CD4-positive, alpha-beta T cell (primary cell): ENCODE results near the gene PPP2R2C. TPM values are rescaled to one million over a fixed set of nuclear protein-coding genes. Genes with fewer than 3 reads are reported as not detected.

Source experiments
- ATAC-seq: fragments of 200-7000 bp; cut with Tn5 transposase; one replicate; pipeline ENCODE4 v1.10.0; 2022; ENCODE audit warnings: mild to moderate bottlenecking; ENCODE audit not compliant: poor library complexity
- CTCF ChIA-PET: fragments of 350-600 bp; sonication (Branson Sonifier 250); formaldehyde crosslinking; loops from one replicate; lab custom pipeline; 2021; ENCODE audit warnings: antibody characterized with exemption, inconsistent platforms; lab: Charles Lee
- POLR2A ChIA-PET: fragments of 350-600 bp; sonication (Branson Sonifier 250); formaldehyde crosslinking; loops from one replicate; lab custom pipeline; 2021; ENCODE audit warnings: antibody characterized with exemption, inconsistent platforms; lab: Charles Lee
- DNase-seq, 14 experiments: peaks; one replicate each; pipeline ENCODE4 v3.0.0-alpha.2; 2013 to 2020; ENCODE audit warnings: mixed read lengths in 2 of 14
- H3K27ac ChIP-seq, 2 donors: one replicate each; pipeline versions ENCODE4 v1.5.1 to v1.7.0; 2013; ENCODE audit warnings: low read length in 2 of 2, low read depth in 1 of 2, mild to moderate bottlenecking in 1 of 2
- H3K27me3 ChIP-seq, 2 experiments: 1 replicate in 1 of 2; 2 replicates in 1 of 2; pipeline versions ENCODE4 v1.6.1 to v1.7.0; 2013; ENCODE audit warnings: low read length in 2 of 2, control low read depth in 1 of 2, mild to moderate bottlenecking in 1 of 2, moderate library complexity in 1 of 2; ENCODE audit not compliant: insufficient read depth in 2 of 2, control insufficient read depth in 1 of 2
- H3K36me3 ChIP-seq: one replicate; pipeline ENCODE4 v1.6.1; 2013; ENCODE audit warnings: low read length, control low read depth; ENCODE audit not compliant: insufficient read depth
- H3K4me1 ChIP-seq: one replicate; pipeline ENCODE4 v1.6.1; 2013; ENCODE audit warnings: low read length, control low read depth; ENCODE audit not compliant: insufficient read depth
- H3K4me3 ChIP-seq: one replicate; pipeline ENCODE4 v1.5.1; 2013; ENCODE audit warnings: mild to moderate bottlenecking, low read length, moderate library complexity
- H3K9me3 ChIP-seq, 2 experiments: 1 replicate in 1 of 2; 2 replicates in 1 of 2; pipeline versions ENCODE4 v1.6.1 to v1.7.0; 2013; ENCODE audit warnings: low read length in 2 of 2, mild to moderate bottlenecking in 2 of 2, control low read depth in 1 of 2, moderate library complexity in 1 of 2; ENCODE audit not compliant: control insufficient read depth in 1 of 2, insufficient read depth in 1 of 2
- H3K27ac Mint-ChIP-seq: one replicate; pipeline ENCODE4 v1.8.0; 2020; ENCODE audit warnings: mixed read lengths
- H3K27me3 Mint-ChIP-seq: one replicate; pipeline ENCODE4 v1.8.0; 2021; ENCODE audit warnings: mixed read lengths
- H3K36me3 Mint-ChIP-seq: one replicate; pipeline ENCODE4 v1.8.0; 2021; ENCODE audit warnings: low read depth, mixed read lengths
- H3K4me1 Mint-ChIP-seq: one replicate; pipeline ENCODE4 v1.8.0; 2021; ENCODE audit warnings: low read depth, mixed read lengths
- H3K4me3 Mint-ChIP-seq: one replicate; pipeline ENCODE4 v1.8.0; 2020; ENCODE audit warnings: mild to moderate bottlenecking, mixed read lengths
- H3K9me3 Mint-ChIP-seq: one replicate; pipeline ENCODE4 v1.8.0; 2020; ENCODE audit warnings: mixed read lengths
- CTCF ChIP-seq: fragments of 200-600 bp; IDR thresholded peaks from one replicate; pipeline ENCODE4 v1.8.0; 2022; ENCODE audit warnings: antibody characterized with exemption, mild to moderate bottlenecking
- intact Hi-C, 2 experiments: fragments of 100-400 bp; cut with DNase I in 1 of 2; cut with micrococcal nuclease in 1 of 2; formaldehyde crosslinking; loops; one replicate each; pipeline versions ENCODE4 v1.15.1 to v1.9.0; 2023 to 2025; cut with DNase I, micrococcal nuclease
- total RNA-seq, 174 experiments: library from RNA in 2 of 174; stranded (reverse) in 2 of 174; gene quantifications; one replicate each; pipeline ENCODE4 v1.2.3 and lab custom pipeline; 2021 to 2026

PPP2R2C gene
- total RNA-seq, 2 experiments from 2014 or later = not detected

- Histone ChIP-seq H3K27me3 (no peaks in the 10 kb centered on the region), H3K4me3 (no peak overlapping the region), H3K27ac (no peak overlapping the region), H3K9me3 (no peaks in the 10 kb centered on the region), H3K4me1 (no peaks in the 10 kb centered on the region), H3K36me3 (no peaks in the 10 kb centered on the region)
- intact Hi-C loops = loop anchor here in 1 of 2 experiments (10.0 kb wide), 1 partner anchor 176 kb away; no protein-coding TSS in a partner anchor
- H3K4me1 Mint-ChIP-seq = no peaks in the 10 kb centered on the region
- TF ChIP-seq CTCF = no peak
- no peak overlapping the region for H3K27ac Mint-ChIP-seq
- ChIA-PET CTCF (no interaction called here), POLR2A (no interaction called here)
- ATAC-seq = no peak
- H3K36me3 Mint-ChIP-seq = no peaks in the 10 kb centered on the region
- peaks cover 13% of the 10 kb centered on the region for H3K27me3 Mint-ChIP-seq
- no peak for DNase-seq
- H3K9me3 Mint-ChIP-seq = no peaks in the 10 kb centered on the region
- no peak overlapping the region for H3K4me3 Mint-ChIP-seq
Observed at GRCh38 chr4:6369035-6369434, 103.4 kb downstream of the PPP2R2C start.

GRCh38 chr4:6368601-6369000, 103.8 kb downstream of the PPP2R2C start:
- ATAC-seq = no peak
- no peak overlapping the region for H3K27ac Mint-ChIP-seq
- Histone ChIP-seq H3K4me3 (no peak overlapping the region), H3K36me3 (no peaks in the 10 kb centered on the region), H3K4me1 (no peaks in the 10 kb centered on the region), H3K27ac (no peak overlapping the region), H3K27me3 (no peaks in the 10 kb centered on the region), H3K9me3 (no peaks in the 10 kb centered on the region)
- ChIA-PET CTCF (no interaction called here), POLR2A (no interaction called here)
- H3K27me3 Mint-ChIP-seq = peaks cover 13% of the 10 kb centered on the region
- no peaks in the 10 kb centered on the region for H3K4me1 Mint-ChIP-seq
- H3K9me3 Mint-ChIP-seq = no peaks in the 10 kb centered on the region
- no peak for TF ChIP-seq CTCF
- DNase-seq = no peak
- no peak overlapping the region for H3K4me3 Mint-ChIP-seq
- intact Hi-C loops = loop anchor here in 1 of 2 experiments (10.0 kb wide), 1 partner anchor 176 kb away; no protein-coding TSS in a partner anchor
- no peaks in the 10 kb centered on the region for H3K36me3 Mint-ChIP-seq

GRCh38 chr4:6368096-6368495, 104.3 kb downstream of the PPP2R2C start:
- Mint-ChIP-seq H3K4me1 (no peaks in the 10 kb centered on the region), H3K27me3 (peaks cover 13% of the 10 kb centered on the region), H3K4me3 (no peak overlapping the region), H3K9me3 (no peaks in the 10 kb centered on the region), H3K27ac (no peak overlapping the region), H3K36me3 (no peaks in the 10 kb centered on the region)
- intact Hi-C loops = loop anchor here in 1 of 2 experiments (10.0 kb wide), 1 partner anchor 177 kb away; no protein-coding TSS in a partner anchor
- H3K9me3 ChIP-seq = peaks cover 0 to 3% of the 10 kb centered on the region in 2 experiments
- no peaks in the 10 kb centered on the region for H3K27me3 ChIP-seq
- H3K36me3 ChIP-seq = no peaks in the 10 kb centered on the region
- H3K4me1 ChIP-seq = no peaks in the 10 kb centered on the region
- ATAC-seq (no peak), DNase-seq (no peak)
- no peak for TF ChIP-seq CTCF
- ChIA-PET POLR2A (no interaction called here), CTCF (no interaction called here)
- H3K27ac ChIP-seq = no peak overlapping the region
- no peak overlapping the region for H3K4me3 ChIP-seq
